DMS79 (cell line): ENCODE measurements around the gene PMVK.
A peak's percentile ranks its signal among the peaks of the same experiment; 100 is the strongest.

Source experiments
- DNase-seq: peaks from one replicate; lab custom pipeline; 2025; lab: John Stamatoyannopoulos, UW

PMVK gene

DNA sequence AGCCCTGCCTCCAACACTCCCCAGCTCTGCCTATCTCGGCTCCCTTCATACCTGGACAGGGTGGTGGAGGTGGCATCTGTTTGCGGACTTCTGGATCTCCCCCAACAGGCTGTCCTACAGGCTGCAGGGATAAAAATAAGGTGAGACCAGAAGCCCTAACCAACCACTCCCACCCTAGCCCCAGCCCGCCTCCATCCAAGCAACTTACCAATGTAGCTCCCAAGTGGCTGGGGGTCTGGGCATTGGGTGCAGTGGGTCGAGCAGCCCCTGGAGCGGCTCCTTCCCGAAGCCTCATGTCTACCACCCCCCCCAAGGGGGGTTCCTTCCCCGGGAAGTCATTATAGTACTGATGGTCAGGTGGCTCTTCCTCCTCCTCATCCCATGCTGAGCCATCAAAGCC lies 29.6 kb upstream of the PMVK start:
- DNase-seq: no peak

- no peak for DNase-seq
These were observed 27.8 kb upstream of the PMVK start for GRCh38 chr1:154964359-154964758.

GRCh38 chr1:154963643-154964042 lies 27.1 kb upstream of the PMVK start:
- no peak for DNase-seq

DNA sequence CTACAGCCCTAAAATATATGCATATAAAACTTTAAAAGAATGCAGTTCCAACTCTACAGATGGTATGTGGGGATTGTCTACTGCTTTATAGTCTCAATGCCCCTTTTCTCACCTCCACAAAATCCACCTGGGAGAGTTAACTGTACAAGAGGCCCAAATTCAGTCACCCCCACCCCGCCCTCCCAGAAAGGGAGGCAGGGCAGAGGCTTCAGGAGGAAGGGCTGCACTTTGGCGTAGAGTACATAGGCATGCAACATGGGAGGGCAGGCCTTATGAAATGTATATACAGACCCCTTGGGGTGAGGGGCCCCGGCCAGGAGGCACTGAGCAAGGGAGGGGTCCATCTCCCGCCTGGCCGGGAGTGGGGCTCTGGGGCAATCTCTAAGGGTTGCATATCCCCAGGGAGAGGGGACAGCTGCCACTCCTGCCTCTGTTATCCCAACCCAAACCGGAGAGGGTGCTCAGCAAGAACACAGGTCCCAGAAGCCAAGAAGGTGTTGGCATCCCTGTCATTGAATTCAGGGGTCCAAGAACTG lies 26.3 kb upstream of the PMVK start:
- DNase-seq: no peak

- DNase-seq: no peak
These were observed 25.7 kb upstream of the PMVK start for GRCh38 chr1:154962156-154962749.

DNA sequence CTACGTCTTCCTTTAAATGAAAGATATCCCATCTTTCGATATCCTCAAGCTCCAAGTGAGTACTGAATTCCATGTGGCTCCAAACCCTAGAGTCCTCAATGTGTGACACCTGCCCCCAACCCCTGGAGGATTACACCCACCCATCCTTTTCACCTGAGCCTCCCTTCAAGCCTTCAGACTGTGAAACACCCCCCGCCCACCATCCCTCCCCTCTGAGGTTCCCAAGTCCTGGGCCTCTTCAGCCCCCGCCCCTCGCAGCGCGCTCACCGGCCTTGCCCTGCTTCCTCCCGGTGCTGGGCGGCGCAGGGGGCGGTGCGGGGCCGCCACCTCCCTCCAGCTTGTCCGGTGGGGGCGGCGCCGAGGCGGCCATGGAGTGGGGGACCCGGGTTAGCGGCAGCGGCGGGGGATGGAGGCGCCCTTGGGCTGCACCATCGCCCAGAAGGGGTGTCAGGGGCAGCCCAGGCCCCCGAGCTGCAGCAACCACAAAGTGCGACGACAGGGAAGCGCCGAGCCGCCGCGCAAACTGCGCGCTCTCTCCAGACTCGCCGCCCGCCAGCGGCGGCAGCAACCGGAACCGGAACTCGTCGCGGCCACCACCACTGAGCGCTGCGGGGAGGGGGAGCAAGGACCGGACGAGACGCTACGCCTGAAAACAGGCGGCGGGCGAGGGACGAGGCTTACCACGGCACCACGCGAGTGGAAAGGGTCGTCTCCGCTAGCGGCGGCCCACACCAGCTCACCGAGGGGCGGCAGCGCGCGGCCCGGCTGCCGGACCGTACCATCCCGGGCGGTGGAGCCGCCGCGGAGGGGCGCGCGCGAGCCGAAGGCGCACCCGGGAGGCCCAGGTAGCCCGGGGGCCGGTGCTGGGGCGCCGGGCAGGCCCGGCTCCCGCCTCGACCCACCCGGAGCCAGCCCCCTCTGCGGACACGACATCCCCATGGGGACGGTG lies 25.0 kb upstream of the PMVK start, which contains the start of gene PYGO2:
PYGO2 (minus strand) TSS at position 576 of the 949 bp plus-strand sequence; CDS start at position 370, 206 bp downstream.
- peak; percentile 42 for DNase-seq

DNA sequence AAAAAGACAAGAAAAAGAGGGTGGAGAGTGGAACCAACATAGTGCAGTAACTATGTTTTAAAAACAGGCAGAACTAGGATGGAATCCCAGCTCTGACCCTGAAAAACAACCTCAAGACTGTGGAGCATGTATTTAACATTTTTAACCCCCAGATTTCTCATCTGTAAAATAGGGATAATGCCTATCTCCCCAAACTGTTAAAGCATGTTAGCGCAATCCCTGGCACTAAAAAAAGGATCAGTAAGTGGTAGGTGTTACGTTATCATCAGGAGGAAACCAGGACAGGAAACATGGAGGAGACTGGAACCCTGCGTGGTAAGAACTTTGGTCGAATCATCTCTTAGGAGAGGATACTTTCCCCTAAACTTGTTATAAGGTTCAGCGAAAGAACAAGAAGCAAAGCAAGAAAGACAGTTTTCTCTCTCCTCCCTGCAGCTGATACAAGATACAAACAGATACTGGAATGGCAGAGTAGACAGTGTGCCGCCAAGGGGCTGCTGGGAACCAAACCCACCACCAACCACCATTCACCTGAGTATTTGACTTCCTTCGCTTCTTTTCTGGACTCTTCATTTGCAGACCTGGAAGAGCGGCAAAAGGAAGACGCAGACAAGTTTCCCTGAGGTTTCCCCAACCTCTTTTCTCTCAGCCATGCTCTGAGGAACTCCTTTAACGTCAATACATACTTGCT lies 24.1 kb upstream of the PMVK start:
- no peak for DNase-seq

DNA sequence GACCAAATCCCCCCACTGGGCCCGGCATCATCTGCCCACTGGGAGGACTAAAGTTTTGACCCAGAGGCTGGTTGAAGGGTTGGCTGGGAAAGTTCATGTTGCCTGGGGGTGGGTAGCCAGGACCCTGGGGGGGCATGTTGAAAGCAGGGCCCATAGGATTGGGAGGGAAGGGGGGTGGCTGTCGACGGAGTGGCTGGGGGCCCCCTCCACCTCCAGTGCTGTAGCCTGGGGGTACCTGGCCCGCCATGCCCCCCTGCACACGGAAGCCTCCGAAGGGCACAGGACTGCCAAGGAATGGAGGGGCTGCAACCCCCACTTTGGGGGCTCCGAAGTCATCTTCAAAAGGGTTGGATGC lies 22.9 kb upstream of the PMVK start:
- no peak for DNase-seq

- DNase-seq: peak; percentile 18
These were observed 22.3 kb upstream of the PMVK start for GRCh38 chr1:154958681-154959425.

DNA sequence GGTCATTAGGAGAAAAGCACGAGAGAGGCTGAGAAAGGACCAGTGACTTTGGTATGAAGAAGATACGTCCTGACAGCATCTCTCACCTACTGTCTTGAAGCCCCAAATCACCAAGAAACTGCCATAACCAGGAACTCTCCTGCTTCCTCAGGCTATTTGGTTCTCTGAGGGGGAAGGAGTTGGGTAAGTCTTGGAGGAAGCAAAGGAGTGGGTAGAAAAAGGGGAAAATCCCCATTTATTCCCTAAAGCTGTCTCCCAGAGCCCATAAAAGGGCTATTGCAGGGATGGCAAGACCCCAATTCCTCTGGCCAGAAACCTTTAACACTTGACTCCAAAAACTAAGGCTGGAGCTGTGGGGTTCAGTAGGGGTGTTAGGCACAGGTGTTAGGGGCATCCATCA lies 21.5 kb upstream of the PMVK start:
- no peak for DNase-seq

DNA sequence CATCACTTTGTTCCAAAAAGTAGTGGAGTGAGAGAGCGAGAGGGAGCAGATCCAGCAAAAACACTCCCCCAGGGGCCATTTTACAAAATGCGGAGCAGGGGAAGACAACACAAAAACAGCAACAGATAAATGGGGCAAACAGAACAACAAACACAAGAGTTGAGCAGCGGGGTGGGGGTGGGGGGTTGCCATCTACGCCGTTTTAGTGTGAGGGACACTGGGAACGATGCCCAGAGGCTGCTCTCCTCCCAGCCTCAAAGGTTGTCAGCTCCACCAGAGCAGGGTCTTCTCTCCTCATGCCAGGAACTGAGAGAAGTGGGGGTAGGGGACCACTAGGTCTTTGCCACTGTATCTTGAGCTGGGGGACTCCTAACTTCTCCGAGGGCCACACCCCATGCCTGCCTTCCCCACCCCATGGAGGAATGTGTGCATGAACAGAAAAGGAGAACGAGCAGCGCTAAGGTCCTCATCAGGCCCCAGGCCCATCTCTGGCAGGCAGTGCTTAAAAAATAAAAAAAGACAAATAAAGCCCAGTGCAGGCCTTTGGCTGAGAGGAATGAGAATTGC lies 20.7 kb upstream of the PMVK start:
- no peak for DNase-seq

- no peak for DNase-seq
These were observed 20.0 kb upstream of the PMVK start for GRCh38 chr1:154956544-154956941.

DNA sequence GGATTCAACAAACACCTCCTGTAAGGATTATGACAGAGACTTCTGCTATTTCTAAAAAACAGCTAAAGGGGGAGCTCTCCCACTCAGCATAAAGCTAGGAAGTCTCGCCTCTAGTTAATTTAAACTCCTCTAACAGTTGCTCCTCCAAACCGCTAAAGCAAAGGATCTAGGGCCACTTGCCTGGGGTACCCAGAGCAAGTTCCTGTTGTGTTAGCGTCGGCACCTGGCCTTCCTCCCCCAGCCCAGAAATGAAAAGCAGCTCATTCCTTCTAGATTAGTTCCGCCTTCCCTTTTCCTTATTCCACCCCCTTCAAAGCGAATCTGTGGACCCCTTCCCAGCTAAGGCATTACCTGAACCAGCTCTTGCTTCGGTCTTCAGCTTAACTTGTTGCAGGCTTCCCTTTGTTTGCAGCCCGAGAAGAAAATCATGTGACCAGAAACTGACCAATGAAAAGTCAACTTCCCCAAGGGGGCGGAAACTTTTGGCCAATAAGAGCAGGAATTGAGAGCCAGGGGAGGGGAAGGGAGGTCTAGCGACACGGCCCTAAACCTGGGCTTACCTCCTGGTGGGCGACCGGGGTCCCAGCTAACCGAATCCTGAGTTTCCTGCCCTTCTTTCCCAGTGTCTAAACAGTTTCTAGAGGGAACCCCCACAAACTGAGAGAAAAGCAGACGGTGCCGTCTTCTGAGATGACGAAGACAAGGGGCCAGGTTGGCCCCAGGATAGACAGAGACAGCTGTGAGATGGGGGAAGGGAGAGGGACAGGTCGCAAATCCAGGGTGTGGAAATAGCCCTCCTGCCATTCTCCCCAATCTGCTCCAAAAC lies 19.4 kb upstream of the PMVK start, which contains the start of gene PBXIP1:
PBXIP1 (minus strand) TSS at position 382 of the 826 bp plus-strand sequence. CDS start 2,378 bp downstream, outside the sequence.
- peak; percentile 81 for DNase-seq

DNA sequence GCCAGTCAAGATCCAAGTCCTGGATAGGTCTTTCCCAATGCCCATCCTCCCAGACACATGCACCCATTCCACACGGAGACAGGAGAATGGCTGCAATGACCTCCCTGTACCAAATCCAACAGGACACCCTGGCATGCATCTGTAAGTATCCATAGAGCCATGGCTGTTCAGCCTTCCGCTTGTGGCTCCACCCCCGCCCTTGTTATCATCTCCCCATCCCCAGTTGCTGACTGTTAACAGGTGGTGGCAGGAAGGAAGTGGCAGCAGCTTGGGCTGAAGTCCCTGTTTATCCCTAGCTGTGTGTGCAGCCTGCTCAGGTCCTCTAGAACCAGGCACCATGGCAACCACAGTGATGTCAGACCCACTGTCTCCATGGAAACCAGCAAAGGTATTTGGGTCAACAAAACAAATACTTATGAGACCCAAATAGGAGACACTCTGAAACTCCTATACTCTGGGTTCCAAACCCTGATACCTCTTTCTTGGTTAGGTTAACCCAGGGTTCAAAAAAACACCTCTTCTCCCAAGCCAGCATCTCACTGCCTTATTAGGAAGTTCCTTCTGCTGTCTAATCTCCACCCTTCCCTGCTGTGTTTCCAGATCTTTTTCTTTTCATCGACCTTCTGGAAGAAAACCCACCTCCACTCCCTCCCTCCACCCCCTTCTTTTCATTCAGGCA lies 18.7 kb upstream of the PMVK start:
- DNase-seq: peak; percentile 52

DNA sequence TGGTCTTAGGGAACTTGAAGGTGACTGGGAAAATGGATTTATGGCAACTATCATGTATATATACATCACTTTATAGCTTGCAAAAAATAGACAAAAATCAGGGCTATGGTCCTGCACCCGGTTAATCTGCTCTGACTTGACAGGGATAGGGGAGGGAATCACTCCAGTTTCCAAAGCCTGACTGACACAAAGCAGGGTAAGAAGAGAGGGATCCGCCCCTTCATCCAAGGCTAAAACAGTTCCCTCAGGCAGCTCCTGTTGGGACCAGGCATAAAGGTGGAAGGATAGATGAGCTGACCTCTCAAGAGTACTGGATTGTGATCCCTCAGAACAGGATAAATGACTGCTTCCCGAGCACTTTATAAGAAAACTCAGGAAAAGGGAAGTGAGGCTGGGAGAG lies 18.0 kb upstream of the PMVK start:
- DNase-seq: no peak

- no peak for DNase-seq
These were observed 17.1 kb upstream of the PMVK start for GRCh38 chr1:154953611-154954038.

DNA sequence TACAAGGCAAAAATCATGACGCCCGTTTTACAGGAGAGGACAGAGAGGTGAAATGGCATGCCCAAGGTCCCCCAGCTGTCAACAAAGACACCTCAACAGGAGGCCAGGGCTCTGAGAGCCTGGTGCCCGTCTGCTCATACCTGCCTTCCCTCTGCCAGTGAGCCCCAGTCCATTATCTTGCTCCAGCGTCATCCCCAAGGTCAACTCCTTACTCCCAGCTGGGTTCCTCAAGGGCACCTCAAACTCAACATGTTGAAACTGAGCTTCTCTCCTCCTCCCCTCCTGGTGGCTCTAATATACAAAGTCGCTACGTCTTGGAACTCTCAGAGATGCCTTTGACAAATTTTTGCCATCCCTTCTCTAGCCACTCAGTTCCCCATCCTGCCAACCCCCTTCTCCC lies 16.1 kb upstream of the PMVK start:
- no peak for DNase-seq

DNA sequence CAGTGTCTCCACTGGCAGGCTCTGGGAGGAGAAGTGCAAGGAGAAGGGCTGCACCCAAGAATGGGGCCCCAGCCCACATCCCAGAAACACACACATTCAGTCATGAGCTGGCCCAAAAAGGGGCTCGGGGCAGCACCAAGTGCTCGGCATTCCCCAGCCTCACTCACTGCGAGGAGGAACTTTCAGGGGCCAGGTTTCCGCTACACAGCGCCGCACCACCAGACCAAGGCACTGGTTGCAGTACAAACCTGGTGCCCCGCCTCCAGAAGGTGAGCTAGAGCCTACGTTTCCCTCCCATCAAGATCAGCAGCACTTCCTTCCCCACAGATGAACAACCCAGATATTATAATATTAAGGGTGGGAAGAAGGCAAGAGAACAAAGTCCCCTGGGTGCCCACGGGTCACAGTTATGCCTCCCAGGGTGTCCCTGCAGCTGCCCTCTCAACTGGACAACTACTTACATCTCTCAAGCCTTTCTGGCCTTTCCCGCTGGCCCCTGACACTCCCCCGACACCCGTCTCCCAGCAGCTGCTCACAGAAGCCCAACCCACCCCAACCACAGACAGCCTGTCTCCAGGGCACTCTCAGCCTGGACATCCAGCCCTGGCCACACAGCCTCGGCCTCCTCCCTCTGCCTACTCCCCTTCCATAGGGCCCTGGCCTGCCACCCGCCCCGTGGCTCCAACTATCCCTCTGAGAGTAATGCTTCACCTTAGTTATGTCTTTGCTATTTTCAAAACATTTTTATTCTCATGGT lies 15.6 kb upstream of the PMVK start:
- no peak for DNase-seq

- no peak for DNase-seq
These were observed 11.6 kb upstream of the PMVK start for GRCh38 chr1:154948079-154948478.
